ENCODE measurements around the gene SLC25A30.

DNA sequence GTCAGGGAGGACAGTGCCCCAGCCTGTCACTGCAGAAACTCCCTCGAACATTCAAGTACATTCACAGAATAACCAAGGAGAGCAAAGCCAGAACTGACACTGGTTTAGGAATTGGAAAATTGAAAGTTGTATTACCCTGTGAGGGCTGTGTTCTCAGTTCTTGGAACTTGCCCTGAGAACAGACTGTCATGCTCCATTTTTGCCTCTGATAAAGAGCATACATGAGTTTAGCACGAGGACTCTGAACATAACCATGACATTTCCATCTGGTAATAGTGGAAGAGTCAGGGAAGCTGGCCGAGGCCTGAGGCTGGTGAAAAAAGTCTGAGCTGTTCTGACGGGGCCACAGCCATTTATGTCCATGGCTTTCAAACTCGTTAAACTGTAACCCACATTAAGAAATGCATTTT is 15.2 kb upstream of the SLC25A30 start:
- TF ChIP-seq, protein P1, sequence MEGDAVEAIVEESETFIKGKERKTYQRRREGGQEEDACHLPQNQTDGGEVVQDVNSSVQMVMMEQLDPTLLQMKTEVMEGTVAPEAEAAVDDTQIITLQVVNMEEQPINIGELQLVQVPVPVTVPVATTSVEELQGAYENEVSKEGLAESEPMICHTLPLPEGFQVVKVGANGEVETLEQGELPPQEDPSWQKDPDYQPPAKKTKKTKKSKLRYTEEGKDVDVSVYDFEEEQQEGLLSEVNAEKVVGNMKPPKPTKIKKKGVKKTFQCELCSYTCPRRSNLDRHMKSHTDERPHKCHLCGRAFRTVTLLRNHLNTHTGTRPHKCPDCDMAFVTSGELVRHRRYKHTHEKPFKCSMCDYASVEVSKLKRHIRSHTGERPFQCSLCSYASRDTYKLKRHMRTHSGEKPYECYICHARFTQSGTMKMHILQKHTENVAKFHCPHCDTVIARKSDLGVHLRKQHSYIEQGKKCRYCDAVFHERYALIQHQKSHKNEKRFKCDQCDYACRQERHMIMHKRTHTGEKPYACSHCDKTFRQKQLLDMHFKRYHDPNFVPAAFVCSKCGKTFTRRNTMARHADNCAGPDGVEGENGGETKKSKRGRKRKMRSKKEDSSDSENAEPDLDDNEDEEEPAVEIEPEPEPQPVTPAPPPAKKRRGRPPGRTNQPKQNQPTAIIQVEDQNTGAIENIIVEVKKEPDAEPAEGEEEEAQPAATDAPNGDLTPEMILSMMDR (IDR thresholded peaks at IDR 0.05), result no peak
- no peak for TF ChIP-seq POLR2A (IDR thresholded peaks at IDR 0.05)
- TF ChIP-seq POLR2AphosphoS5 (IDR thresholded peaks at IDR 0.05), result no peak
- TF ChIP-seq EP300 (IDR thresholded peaks at IDR 0.05), result no peak
